ENCODE data around the gene LOXL3.

LOXL3 gene

GRCh38 chr2:74528600-74529356, 25.0 kb downstream of the LOXL3 start:
- Histone ChIP-seq H4K20me1 (ENCODE audit: insufficient read depth, low read length, poor library complexity, severe bottlenecking) (peaks cover 22% of the 10 kb centered on the region), H3K4me2 (ENCODE audit: low read depth, low read length, poor library complexity, severe bottlenecking) (peak overlapping the region; percentile 100), H3K4me1 (ENCODE audit: insufficient read depth, low read length, poor library complexity, severe bottlenecking) (peaks cover 35% of the 10 kb centered on the region), H3K27me3 (ENCODE audit: insufficient read depth, low read length, poor library complexity, severe bottlenecking) (peaks cover 4% of the 10 kb centered on the region), H3K36me3 (ENCODE audit: insufficient read depth, low read length) (peaks cover 20% of the 10 kb centered on the region; the same call in 1 of the 2 replicates), H3K9me3 (ENCODE audit: insufficient read depth, low read depth, low read length) (no peaks in the 10 kb centered on the region), H3K9ac (ENCODE audit: low read depth, low read length, poor library complexity, severe bottlenecking) (peak overlapping the region; percentile 93), H2AFZ (ENCODE audit: low read length) (peak overlapping the region; percentile 80), H3F3A (ENCODE audit: low read depth) (0 out of 2 replicates have a peak, but pooled peaks cover 3% of the 10 kb centered on the region), H3K79me2 (ENCODE audit: insufficient read depth, low read length) (peaks cover 53% of the 10 kb centered on the region), H3K4me3 (ENCODE audit: low read length, poor library complexity, severe bottlenecking) (peak overlapping the region; percentile 100), H3K9me2 (replicated peaks; ENCODE audit: low read depth, low read length) (no peaks in the 10 kb centered on the region)
- TF ChIP-seq CTCF (conservative IDR thresholded peaks at IDR 0.05; ENCODE audit: low read length) (peak; percentile 23), EZH2phosphoT487 (IDR thresholded peaks at IDR 0.05; ENCODE audit: borderline replicate concordance) (no peak)

- H3K9me3 ChIP-seq (ENCODE audit: insufficient read depth, low read depth, low read length), result no peaks in the 10 kb centered on the region
- H3K9me2 ChIP-seq (replicated peaks; ENCODE audit: low read depth, low read length), result no peaks in the 10 kb centered on the region
- peak overlapping the region; percentile 100 for H3K4me3 ChIP-seq (ENCODE audit: low read length, poor library complexity, severe bottlenecking)
- peaks cover 19% of the 10 kb centered on the region; the same call in 1 of the 2 replicates for H3K36me3 ChIP-seq (ENCODE audit: insufficient read depth, low read length)
- 0 out of 2 replicates have a peak, but pooled peaks cover 3% of the 10 kb centered on the region for H3F3A ChIP-seq (ENCODE audit: low read depth)
- H3K79me2 ChIP-seq (ENCODE audit: insufficient read depth, low read length), result peaks cover 53% of the 10 kb centered on the region
- peaks cover 4% of the 10 kb centered on the region for H3K27me3 ChIP-seq (ENCODE audit: insufficient read depth, low read length, poor library complexity, severe bottlenecking)
- TF ChIP-seq CTCF (conservative IDR thresholded peaks at IDR 0.05; ENCODE audit: low read length) (no peak), EZH2phosphoT487 (IDR thresholded peaks at IDR 0.05; ENCODE audit: borderline replicate concordance) (no peak)
- peaks cover 35% of the 10 kb centered on the region for H3K4me1 ChIP-seq (ENCODE audit: insufficient read depth, low read length, poor library complexity, severe bottlenecking)
- H2AFZ ChIP-seq (ENCODE audit: low read length), result no peak overlapping the region
- peaks cover 22% of the 10 kb centered on the region for H4K20me1 ChIP-seq (ENCODE audit: insufficient read depth, low read length, poor library complexity, severe bottlenecking)
- H3K4me2 ChIP-seq (ENCODE audit: low read depth, low read length, poor library complexity, severe bottlenecking), result peak overlapping the region; percentile 100
- peak overlapping the region; percentile 93 for H3K9ac ChIP-seq (ENCODE audit: low read depth, low read length, poor library complexity, severe bottlenecking)
Observed at GRCh38 chr2:74527741-74528140, 26.0 kb downstream of the LOXL3 start.

GRCh38 chr2:74526649-74527230, 27.0 kb downstream of the LOXL3 start:
- Histone ChIP-seq H4K20me1 (ENCODE audit: insufficient read depth, low read length, poor library complexity, severe bottlenecking) (peaks cover 18% of the 10 kb centered on the region), H2AFZ (ENCODE audit: low read length) (no peak overlapping the region), H3K27me3 (ENCODE audit: insufficient read depth, low read length, poor library complexity, severe bottlenecking) (peaks cover 4% of the 10 kb centered on the region), H3K9me3 (ENCODE audit: insufficient read depth, low read depth, low read length) (no peaks in the 10 kb centered on the region), H3K4me3 (ENCODE audit: low read length, poor library complexity, severe bottlenecking) (no peak overlapping the region), H3K79me2 (ENCODE audit: insufficient read depth, low read length) (peaks cover 50% of the 10 kb centered on the region), H3K36me3 (ENCODE audit: insufficient read depth, low read length) (peaks cover 17% of the 10 kb centered on the region; the same call in 1 of the 2 replicates), H3K4me2 (ENCODE audit: low read depth, low read length, poor library complexity, severe bottlenecking) (peak overlapping the region; percentile 100), H3F3A (ENCODE audit: low read depth) (0 out of 2 replicates have a peak, but pooled peaks cover 3% of the 10 kb centered on the region), H3K9ac (ENCODE audit: low read depth, low read length, poor library complexity, severe bottlenecking) (no peak overlapping the region), H3K4me1 (ENCODE audit: insufficient read depth, low read length, poor library complexity, severe bottlenecking) (peaks cover 31% of the 10 kb centered on the region), H3K9me2 (replicated peaks; ENCODE audit: low read depth, low read length) (no peaks in the 10 kb centered on the region)
- TF ChIP-seq EZH2phosphoT487 (IDR thresholded peaks at IDR 0.05; ENCODE audit: borderline replicate concordance) (no peak), CTCF (conservative IDR thresholded peaks at IDR 0.05; ENCODE audit: low read length) (no peak)

Data from Loucy (cell line).